Mesenchymal stem cell (in vitro differentiated cells and primary cell): ENCODE data around the gene SSC5D.
"Not testable (repeated sequence)": the region's sequence is repeated elsewhere in the genome, so short reads cannot be mapped to it uniquely, and the experiment has no call there.

Experiments used
- DNase-seq: peaks from one replicate; pipeline ENCODE4 v3.0.0-alpha.2; 2013
- H2AFZ ChIP-seq: one replicate; pipeline ENCODE4 v1.6.1; 2013; ENCODE audit warnings: low read depth, mild to moderate bottlenecking, control low read depth, inconsistent platforms, low read length, moderate library complexity
- H2AK5ac ChIP-seq: 2 replicates; pipeline ENCODE4 v1.6.1; 2013; ENCODE audit warnings: low read length, moderate library complexity, mild to moderate bottlenecking, inconsistent platforms; ENCODE audit not compliant: severe bottlenecking
- H2BK120ac ChIP-seq: one replicate; pipeline ENCODE4 v1.6.1; 2013; ENCODE audit warnings: low read depth, mild to moderate bottlenecking, inconsistent platforms, low read length, moderate library complexity
- H2BK12ac ChIP-seq, 2 experiments: one replicate each; pipeline ENCODE4 v1.6.1; 2013; ENCODE audit warnings: inconsistent platforms in 2 of 2, low read length in 2 of 2, mild to moderate bottlenecking in 2 of 2, moderate library complexity in 2 of 2, control low read depth in 1 of 2
- H2BK15ac ChIP-seq: one replicate; pipeline ENCODE4 v1.6.1; 2013; ENCODE audit warnings: mild to moderate bottlenecking, low read depth, inconsistent platforms; ENCODE audit not compliant: poor library complexity, severe bottlenecking
- H2BK5ac ChIP-seq: 2 replicates; pipeline ENCODE4 v1.6.1; 2013; ENCODE audit warnings: low read depth, mild to moderate bottlenecking, low read length, control low read depth, inconsistent platforms; ENCODE audit not compliant: poor library complexity, severe bottlenecking
- H3K14ac ChIP-seq, 2 experiments: one replicate each; pipeline ENCODE4 v1.6.1; 2013; ENCODE audit warnings: inconsistent platforms in 2 of 2, low read length in 2 of 2, control low read depth in 1 of 2, mild to moderate bottlenecking in 1 of 2, moderate library complexity in 1 of 2
- H3K18ac ChIP-seq, 2 experiments: one replicate each; pipeline ENCODE4 v1.6.1; 2013; ENCODE audit warnings: inconsistent platforms in 2 of 2, low read length in 2 of 2, control low read depth in 1 of 2, low read depth in 1 of 2, mild to moderate bottlenecking in 1 of 2
- H3K23ac ChIP-seq, 2 experiments: one replicate each; pipeline ENCODE4 v1.6.1; 2013; ENCODE audit warnings: inconsistent platforms in 2 of 2, low read length in 2 of 2, mild to moderate bottlenecking in 2 of 2, moderate library complexity in 2 of 2, control low read depth in 1 of 2
- H3K27ac ChIP-seq: 2 replicates; pipeline ENCODE4 v1.5.1; 2013; ENCODE audit warnings: mild to moderate bottlenecking, moderate library complexity, low read length, control low read depth, inconsistent platforms; ENCODE audit not compliant: poor library complexity, severe bottlenecking
- H3K27me3 ChIP-seq, 2 experiments: 2 replicates each; pipeline versions ENCODE4 v1.6.1 to v1.7.0; 2013; ENCODE audit warnings: low read length in 2 of 2, mild to moderate bottlenecking in 2 of 2, moderate library complexity in 2 of 2, control low read depth in 1 of 2, inconsistent platforms in 1 of 2; ENCODE audit not compliant: control insufficient read depth in 1 of 2, insufficient read depth in 1 of 2
- H3K36me3 ChIP-seq, 2 experiments: 2 replicates each; pipeline versions ENCODE4 v1.6.1 to v1.7.0; 2013; ENCODE audit warnings: low read length in 2 of 2, control low read depth in 1 of 2, inconsistent platforms in 1 of 2, low read depth in 1 of 2, mild to moderate bottlenecking in 1 of 2; ENCODE audit not compliant: insufficient read depth in 2 of 2, control insufficient read depth in 1 of 2
- H3K4ac ChIP-seq, 2 experiments: one replicate each; pipeline ENCODE4 v1.6.1; 2013; ENCODE audit warnings: inconsistent platforms in 2 of 2, low read length in 2 of 2, mild to moderate bottlenecking in 2 of 2, moderate library complexity in 2 of 2, control low read depth in 1 of 2, low read depth in 1 of 2
- H3K4me1 ChIP-seq: 2 replicates; pipeline ENCODE4 v1.6.1; 2013; ENCODE audit warnings: low read depth, low read length, control low read depth; ENCODE audit not compliant: control insufficient read depth, insufficient read depth
- H3K4me2 ChIP-seq: 2 replicates; pipeline ENCODE4 v1.6.1; 2013; ENCODE audit warnings: low read length, mild to moderate bottlenecking, inconsistent platforms; ENCODE audit not compliant: poor library complexity, severe bottlenecking
- H3K4me3 ChIP-seq, 2 experiments: 2 replicates each; pipeline versions ENCODE4 v1.5.1 to v1.7.0; 2013; ENCODE audit warnings: low read length in 2 of 2, mild to moderate bottlenecking in 2 of 2, control low read depth in 1 of 2, low read depth in 1 of 2; ENCODE audit not compliant: insufficient read depth in 1 of 2
- H3K79me1 ChIP-seq: replicated peaks from 2 replicates; pipeline ENCODE4 v1.6.1; 2013; ENCODE audit warnings: mild to moderate bottlenecking, control low read depth, low read length, inconsistent platforms; ENCODE audit not compliant: poor library complexity, severe bottlenecking
- H3K9ac ChIP-seq: 2 replicates; pipeline ENCODE4 v1.7.0; 2013; ENCODE audit warnings: mild to moderate bottlenecking, low read length, moderate library complexity
- H3K9me3 ChIP-seq: 2 replicates; pipeline ENCODE4 v1.7.0; 2013; ENCODE audit warnings: mild to moderate bottlenecking, low read length; ENCODE audit not compliant: control insufficient read depth
- H4K8ac ChIP-seq: one replicate; pipeline ENCODE4 v1.6.1; 2013; ENCODE audit warnings: inconsistent platforms, mild to moderate bottlenecking, low read length, moderate library complexity
- H4K91ac ChIP-seq: one replicate; pipeline ENCODE4 v1.6.1; 2013; ENCODE audit warnings: mild to moderate bottlenecking, low read length, inconsistent platforms
- WGBS: methylation state at CpG from one replicate; pipeline ENCODE4 v1.1.7; 2013; ENCODE audit warnings: mixed read lengths; 5-methylcytosine and 5-hydroxymethylcytosine counted together

The SSC5D gene

DNA sequence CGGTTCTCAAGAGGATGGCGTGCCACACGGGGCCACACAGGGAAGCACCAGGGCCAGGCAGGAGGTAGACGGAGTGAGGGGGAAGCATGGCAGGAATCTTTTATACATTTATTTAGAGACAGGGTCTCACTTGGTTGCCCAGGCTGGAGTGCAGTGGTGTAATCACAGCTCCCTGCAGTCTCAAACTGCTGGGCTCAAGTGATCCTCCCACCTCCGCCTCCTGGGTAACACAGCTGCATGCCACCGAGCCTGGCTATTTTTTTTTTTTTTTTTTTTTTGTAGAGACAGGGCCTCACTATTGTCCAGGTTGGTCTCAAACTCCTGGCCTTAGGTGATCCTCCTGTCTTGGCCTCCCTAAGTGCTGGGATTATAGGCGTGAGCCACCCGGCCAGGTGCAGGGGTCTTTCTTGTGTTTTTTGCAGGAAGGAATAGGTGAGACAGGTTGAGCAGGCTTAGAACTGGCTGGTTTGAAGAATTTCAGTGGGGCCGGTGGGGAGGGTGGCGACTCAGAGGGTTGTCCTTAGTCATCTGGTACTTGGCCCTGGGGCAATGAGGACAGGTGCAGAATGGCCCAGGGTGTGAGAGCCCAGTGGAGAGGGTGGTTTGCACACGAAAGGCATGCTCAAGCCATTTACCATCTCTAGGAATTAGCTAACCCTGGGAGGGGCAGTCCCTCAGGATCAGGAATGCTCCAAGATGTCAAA, 7.6 kb downstream of the SSC5D start:
- Histone ChIP-seq H2BK12ac (no peak overlapping the region), H3K27ac (no peak overlapping the region), H3K4me2 (no peak overlapping the region), H3K9ac (peak overlapping the region; percentile 49), H3K4me3 (no peak overlapping the region), H3K14ac (no peak overlapping the region), H2BK5ac (no peak overlapping the region), H3K4ac (no peak overlapping the region), H3K79me1 (peaks cover 1% of the 10 kb centered on the region), H2AK5ac (no peak overlapping the region), H4K91ac (no peak overlapping the region), H3K36me3 (peaks cover 52 to 55% of the 10 kb centered on the region in 2 experiments), H2BK120ac (no peak overlapping the region), H3K9me3 (no peaks in the 10 kb centered on the region), H3K18ac (no peak overlapping the region), H3K27me3 (no peaks in the 10 kb centered on the region), H4K8ac (no peak overlapping the region), H2AFZ (no peak overlapping the region), H3K23ac (no peak overlapping the region), H2BK15ac (no peak overlapping the region), H3K4me1 (peaks cover 21% of the 10 kb centered on the region)
- no peak for DNase-seq
- WGBS: 74% methylated on average over 11 of the region's 11 CpGs

DNA sequence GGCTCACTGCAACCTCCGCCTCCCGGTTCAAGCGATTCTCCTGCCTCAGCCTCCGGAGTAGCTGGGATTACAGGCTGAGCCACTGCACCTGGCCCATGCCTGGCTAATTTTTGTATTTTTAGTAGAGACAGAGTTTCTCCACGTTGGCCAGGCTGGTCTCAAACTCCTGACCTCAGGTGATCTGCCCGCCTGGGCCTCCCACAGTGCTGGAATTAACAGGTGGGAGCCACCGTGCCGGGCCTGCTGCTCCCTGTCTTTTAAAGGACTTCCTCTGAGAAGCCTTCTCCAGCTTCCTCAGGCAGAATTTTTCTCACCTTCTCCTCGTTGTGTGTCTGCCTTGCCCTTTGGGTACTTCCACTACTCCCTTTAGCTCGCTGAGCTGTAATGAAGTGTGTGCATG, 8.6 kb downstream of the SSC5D start:
- not testable (repeated sequence) for H3K27ac ChIP-seq, H3K18ac ChIP-seq, H4K8ac ChIP-seq, H4K91ac ChIP-seq, H2BK5ac ChIP-seq, H3K23ac ChIP-seq, H2BK12ac ChIP-seq, H3K4me3 ChIP-seq, H3K4me2 ChIP-seq, H3K4ac ChIP-seq, H2AFZ ChIP-seq, H3K14ac ChIP-seq, DNase-seq, H2BK15ac ChIP-seq, H3K27me3 ChIP-seq, H2BK120ac ChIP-seq, H2AK5ac ChIP-seq, H3K9me3 ChIP-seq, H3K79me1 ChIP-seq
- 81% methylated on average over 10 of the region's 10 CpGs for WGBS
- Histone ChIP-seq H3K4me1 (peaks cover 17% of the 10 kb centered on the region), H3K9ac (peak overlapping the region; percentile 17), H3K36me3 (peaks cover 55 to 62% of the 10 kb centered on the region in 2 experiments)

DNA sequence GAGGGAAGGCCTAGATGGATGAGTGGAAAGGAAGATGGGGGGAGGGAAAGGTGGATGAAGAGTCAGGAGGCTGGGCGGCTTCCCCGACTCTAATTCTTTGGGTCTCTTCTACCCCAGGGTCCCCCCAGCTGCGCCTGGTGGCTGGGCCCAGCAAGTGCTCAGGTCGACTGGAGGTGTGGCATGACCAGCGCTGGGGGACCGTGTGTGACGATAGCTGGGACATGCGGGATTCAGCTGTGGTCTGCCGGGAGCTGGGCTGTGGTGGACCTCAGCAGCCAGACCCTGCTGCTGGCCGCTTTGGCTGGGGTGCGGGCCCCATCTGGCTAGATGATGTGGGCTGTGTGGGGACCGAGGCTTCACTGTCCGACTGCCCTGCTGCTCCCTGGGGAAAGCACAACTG, 9.5 kb downstream of the SSC5D start:
- no peak overlapping the region for H3K4me2 ChIP-seq
- no peak overlapping the region for H3K9ac ChIP-seq
- H3K18ac ChIP-seq: no peak overlapping the region
- H3K14ac ChIP-seq: no peak overlapping the region
- no peak overlapping the region for H2BK120ac ChIP-seq
- no peaks in the 10 kb centered on the region for H3K79me1 ChIP-seq
- H4K91ac ChIP-seq: no peak overlapping the region
- 90% methylated on average over 12 of the region's 13 CpGs for WGBS
- H2BK5ac ChIP-seq: no peak overlapping the region
- no peaks in the 10 kb centered on the region for H3K27me3 ChIP-seq
- no peak overlapping the region for H3K4me3 ChIP-seq
- DNase-seq: no peak
- no peak overlapping the region for H2AFZ ChIP-seq
- H3K4ac ChIP-seq: no peak overlapping the region
- H4K8ac ChIP-seq: no peak overlapping the region
- H2AK5ac ChIP-seq: no peak overlapping the region
- H2BK12ac ChIP-seq: no peak overlapping the region
- H3K4me1 ChIP-seq: peaks cover 14% of the 10 kb centered on the region
- H3K9me3 ChIP-seq: no peaks in the 10 kb centered on the region
- no peak overlapping the region for H2BK15ac ChIP-seq
- no peak overlapping the region for H3K27ac ChIP-seq
- H3K36me3 ChIP-seq: peaks cover 51 to 70% of the 10 kb centered on the region in 2 experiments
- H3K23ac ChIP-seq: no peak overlapping the region

DNA sequence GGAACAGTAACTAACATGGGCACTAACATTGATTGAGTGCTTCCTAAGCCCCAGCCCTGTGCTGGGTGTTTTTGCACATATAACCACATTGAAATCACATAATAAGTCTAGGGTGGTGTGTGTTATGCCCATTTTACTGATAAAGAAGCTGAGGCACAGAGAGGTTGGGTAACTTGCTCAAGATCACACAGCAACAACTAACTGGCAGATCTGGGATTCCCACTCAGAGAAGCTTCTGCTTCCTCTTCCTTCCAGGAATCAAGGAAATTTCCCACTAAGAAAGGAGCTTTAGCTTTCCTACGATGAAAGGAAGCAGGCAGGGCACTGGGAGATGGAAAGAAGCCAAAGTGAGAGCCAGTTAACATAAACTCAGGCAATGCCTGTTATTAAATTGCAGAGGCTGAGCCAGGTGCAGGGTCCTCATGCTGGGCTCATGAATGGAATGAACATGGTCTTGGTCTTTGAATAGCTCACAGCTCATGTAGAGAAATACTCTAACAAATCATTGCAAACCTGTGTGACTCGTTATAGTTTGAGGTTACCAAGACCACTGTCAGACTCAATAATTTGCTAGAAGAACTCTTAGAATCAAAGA, 10.1 kb downstream of the SSC5D start:
- Histone ChIP-seq H3K4me2 (no peak overlapping the region), H3K36me3 (peaks cover 55 to 74% of the 10 kb centered on the region in 2 experiments), H2BK15ac (no peak overlapping the region), H2BK5ac (no peak overlapping the region), H3K9me3 (no peaks in the 10 kb centered on the region), H2BK12ac (no peak overlapping the region), H2AK5ac (no peak overlapping the region), H3K14ac (no peak overlapping the region), H3K23ac (no peak overlapping the region), H2BK120ac (no peak overlapping the region), H3K27ac (no peak overlapping the region), H3K18ac (no peak overlapping the region), H3K79me1 (no peaks in the 10 kb centered on the region), H2AFZ (no peak overlapping the region), H4K91ac (no peak overlapping the region), H4K8ac (no peak overlapping the region), H3K4me1 (peaks cover 11% of the 10 kb centered on the region), H3K4me3 (no peak overlapping the region), H3K4ac (no peak overlapping the region), H3K27me3 (no peaks in the 10 kb centered on the region), H3K9ac (no peak overlapping the region)
- DNase-seq: no peak
- WGBS: 81% methylated on average over 2 of the region's 2 CpGs
